ENCODE data around the gene CLEC11A. TPM values are rescaled to one million over a fixed set of nuclear protein-coding genes. Genes with fewer than 3 reads are reported as not detected.

The CLEC11A gene
- total RNA-seq, 1 experiment from 2014 or later: not detected

DNA sequence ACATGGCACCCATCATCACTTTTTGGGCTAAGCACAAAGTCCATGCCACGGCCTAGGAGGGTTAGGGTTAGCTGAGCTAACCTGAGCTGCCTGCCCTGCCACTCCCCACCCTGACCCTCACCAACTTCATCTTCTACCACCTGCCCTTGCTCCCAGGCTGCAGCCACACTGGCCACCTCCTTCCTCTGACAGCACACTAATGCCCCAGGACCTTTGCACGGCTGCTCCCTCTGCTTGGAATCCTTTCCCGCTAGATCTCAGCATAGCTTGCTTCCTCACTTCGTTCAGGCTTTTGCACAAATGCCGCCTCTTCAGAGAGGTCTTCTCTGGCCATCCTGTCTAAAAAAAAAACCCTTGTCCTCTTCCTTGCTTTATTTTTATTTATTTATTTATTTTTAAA, 16.8 kb upstream of the CLEC11A start:
- POLR2A ChIA-PET: no interaction called here
- in situ Hi-C loops (cut with HindIII; ENCODE audit: low pct_unique_long_range_greater_than_20kb, low sequenced_read_pairs) (no loop called here), intact Hi-C loops (cut with micrococcal nuclease; ENCODE audit: unreplicated experiment) (loop anchor here (5.0 kb wide), 1 partner anchor 76 kb away; no protein-coding TSS in a partner anchor)
- Histone ChIP-seq H3K27me3 (ENCODE audit: control insufficient read depth, insufficient read depth, low read length) (no peaks in the 10 kb centered on the region), H3K4me1 (ENCODE audit: control insufficient read depth, insufficient read depth, low read length) (no peaks in the 10 kb centered on the region), H3K36me3 (ENCODE audit: control insufficient read depth, insufficient read depth, low read length) (no peaks in the 10 kb centered on the region), H3K9me3 (ENCODE audit: control insufficient read depth, insufficient read depth, low read depth, low read length) (no peaks in the 10 kb centered on the region), H3K4me3 (ENCODE audit: low read depth in 2 of 2, low read length in 2 of 2) (no peak overlapping the region), H3K27ac (ENCODE audit: low read length) (no peak overlapping the region)
- BruUV-seq (replicated peaks): no TSS peak
- no peak for ATAC-seq
- DNase-seq (ENCODE audit: low read depth, low spot score): no peak
- TF ChIP-seq SIN3A (IDR thresholded peaks at IDR 0.05; ENCODE audit: borderline replicate concordance, insufficient read depth, low read depth, low read length): no peak
- no peak for TF ChIP-seq POLR2AphosphoS5 (IDR thresholded peaks at IDR 0.05; ENCODE audit: low read depth, low read length)
- TF ChIP-seq, protein P1, sequence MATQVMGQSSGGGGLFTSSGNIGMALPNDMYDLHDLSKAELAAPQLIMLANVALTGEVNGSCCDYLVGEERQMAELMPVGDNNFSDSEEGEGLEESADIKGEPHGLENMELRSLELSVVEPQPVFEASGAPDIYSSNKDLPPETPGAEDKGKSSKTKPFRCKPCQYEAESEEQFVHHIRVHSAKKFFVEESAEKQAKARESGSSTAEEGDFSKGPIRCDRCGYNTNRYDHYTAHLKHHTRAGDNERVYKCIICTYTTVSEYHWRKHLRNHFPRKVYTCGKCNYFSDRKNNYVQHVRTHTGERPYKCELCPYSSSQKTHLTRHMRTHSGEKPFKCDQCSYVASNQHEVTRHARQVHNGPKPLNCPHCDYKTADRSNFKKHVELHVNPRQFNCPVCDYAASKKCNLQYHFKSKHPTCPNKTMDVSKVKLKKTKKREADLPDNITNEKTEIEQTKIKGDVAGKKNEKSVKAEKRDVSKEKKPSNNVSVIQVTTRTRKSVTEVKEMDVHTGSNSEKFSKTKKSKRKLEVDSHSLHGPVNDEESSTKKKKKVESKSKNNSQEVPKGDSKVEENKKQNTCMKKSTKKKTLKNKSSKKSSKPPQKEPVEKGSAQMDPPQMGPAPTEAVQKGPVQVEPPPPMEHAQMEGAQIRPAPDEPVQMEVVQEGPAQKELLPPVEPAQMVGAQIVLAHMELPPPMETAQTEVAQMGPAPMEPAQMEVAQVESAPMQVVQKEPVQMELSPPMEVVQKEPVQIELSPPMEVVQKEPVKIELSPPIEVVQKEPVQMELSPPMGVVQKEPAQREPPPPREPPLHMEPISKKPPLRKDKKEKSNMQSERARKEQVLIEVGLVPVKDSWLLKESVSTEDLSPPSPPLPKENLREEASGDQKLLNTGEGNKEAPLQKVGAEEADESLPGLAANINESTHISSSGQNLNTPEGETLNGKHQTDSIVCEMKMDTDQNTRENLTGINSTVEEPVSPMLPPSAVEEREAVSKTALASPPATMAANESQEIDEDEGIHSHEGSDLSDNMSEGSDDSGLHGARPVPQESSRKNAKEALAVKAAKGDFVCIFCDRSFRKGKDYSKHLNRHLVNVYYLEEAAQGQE (IDR thresholded peaks at IDR 0.05; ENCODE audit: insufficient read depth in 1 of 2, low read depth in 2 of 2, low read length in 1 of 2): no peak
- TF ChIP-seq TCF7L2 (IDR thresholded peaks at IDR 0.05; ENCODE audit: low read depth, low read length): no peak
- TF ChIP-seq, protein P2, sequence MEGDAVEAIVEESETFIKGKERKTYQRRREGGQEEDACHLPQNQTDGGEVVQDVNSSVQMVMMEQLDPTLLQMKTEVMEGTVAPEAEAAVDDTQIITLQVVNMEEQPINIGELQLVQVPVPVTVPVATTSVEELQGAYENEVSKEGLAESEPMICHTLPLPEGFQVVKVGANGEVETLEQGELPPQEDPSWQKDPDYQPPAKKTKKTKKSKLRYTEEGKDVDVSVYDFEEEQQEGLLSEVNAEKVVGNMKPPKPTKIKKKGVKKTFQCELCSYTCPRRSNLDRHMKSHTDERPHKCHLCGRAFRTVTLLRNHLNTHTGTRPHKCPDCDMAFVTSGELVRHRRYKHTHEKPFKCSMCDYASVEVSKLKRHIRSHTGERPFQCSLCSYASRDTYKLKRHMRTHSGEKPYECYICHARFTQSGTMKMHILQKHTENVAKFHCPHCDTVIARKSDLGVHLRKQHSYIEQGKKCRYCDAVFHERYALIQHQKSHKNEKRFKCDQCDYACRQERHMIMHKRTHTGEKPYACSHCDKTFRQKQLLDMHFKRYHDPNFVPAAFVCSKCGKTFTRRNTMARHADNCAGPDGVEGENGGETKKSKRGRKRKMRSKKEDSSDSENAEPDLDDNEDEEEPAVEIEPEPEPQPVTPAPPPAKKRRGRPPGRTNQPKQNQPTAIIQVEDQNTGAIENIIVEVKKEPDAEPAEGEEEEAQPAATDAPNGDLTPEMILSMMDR (IDR thresholded peaks at IDR 0.05): no peak
- CTCF ChIA-PET: no interaction called here

DNA sequence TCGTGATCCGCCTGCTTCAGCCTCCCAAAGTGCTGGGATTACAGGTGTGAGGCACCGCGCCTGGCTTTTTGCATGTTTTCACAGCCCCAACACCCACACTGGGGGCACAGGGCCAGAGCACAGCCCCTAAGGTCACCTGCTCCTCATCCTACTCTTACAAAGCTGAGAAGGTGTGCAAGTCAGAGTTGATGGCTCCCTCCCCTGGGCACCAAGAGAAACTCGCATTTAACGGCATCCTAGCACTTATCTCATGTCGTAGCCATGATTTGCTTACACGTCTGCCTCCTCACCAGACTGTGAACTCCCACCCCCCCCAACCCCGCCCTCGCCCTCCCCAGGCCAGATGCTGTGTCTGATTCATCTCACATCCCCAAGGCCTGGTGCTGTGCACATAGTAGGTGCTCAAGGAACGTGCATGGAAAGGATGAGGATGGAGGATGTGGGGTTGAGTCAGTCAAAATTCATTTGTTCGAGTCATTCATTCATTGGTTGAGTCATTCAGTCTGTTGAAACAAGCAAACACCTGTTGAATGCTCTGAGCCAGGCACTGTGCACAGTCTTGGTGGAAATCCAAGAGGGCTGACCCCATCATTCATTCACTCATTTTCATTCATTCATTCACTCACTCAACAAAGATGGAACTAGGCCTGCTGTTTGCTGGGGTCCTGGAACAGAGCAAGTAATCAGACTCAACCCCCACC, 14.8 kb upstream of the CLEC11A start:
- no TSS peak for BruUV-seq (replicated peaks)
- no peak overlapping the region for H3K27ac ChIP-seq (ENCODE audit: low read length)
- H3K4me1 ChIP-seq (ENCODE audit: control insufficient read depth, insufficient read depth, low read length): no peaks in the 10 kb centered on the region
- intact Hi-C loops (cut with micrococcal nuclease; ENCODE audit: unreplicated experiment) (loop anchor here (5.0 kb wide), 1 partner anchor 74 kb away; no protein-coding TSS in a partner anchor), in situ Hi-C loops (cut with HindIII; ENCODE audit: low pct_unique_long_range_greater_than_20kb, low sequenced_read_pairs) (no loop called here)
- TF ChIP-seq, protein P1 (IDR thresholded peaks at IDR 0.05; ENCODE audit: insufficient read depth in 1 of 2, low read depth in 2 of 2, low read length in 1 of 2): no peak
- TF ChIP-seq POLR2AphosphoS5 (IDR thresholded peaks at IDR 0.05; ENCODE audit: low read depth, low read length): no peak
- no peak for TF ChIP-seq TCF7L2 (IDR thresholded peaks at IDR 0.05; ENCODE audit: low read depth, low read length)
- TF ChIP-seq, protein P2 (IDR thresholded peaks at IDR 0.05): no peak
- TF ChIP-seq SIN3A (IDR thresholded peaks at IDR 0.05; ENCODE audit: borderline replicate concordance, insufficient read depth, low read depth, low read length): no peak
- ATAC-seq (no peak), DNase-seq (ENCODE audit: low read depth, low spot score) (no peak)
- no peaks in the 10 kb centered on the region for H3K9me3 ChIP-seq (ENCODE audit: control insufficient read depth, insufficient read depth, low read depth, low read length)
- H3K27me3 ChIP-seq (ENCODE audit: control insufficient read depth, insufficient read depth, low read length): no peaks in the 10 kb centered on the region
- no peaks in the 10 kb centered on the region for H3K36me3 ChIP-seq (ENCODE audit: control insufficient read depth, insufficient read depth, low read length)
- POLR2A ChIA-PET: no interaction called here
- CTCF ChIA-PET: no interaction called here
- H3K4me3 ChIP-seq (ENCODE audit: low read depth in 2 of 2, low read length in 2 of 2): no peak overlapping the region

Data from Panc1 (cell line).